HG03575 (cell line): ENCODE measurements around the gene ATP5F1D.

Experiments used
- ATAC-seq: cut with Tn5 transposase; IDR thresholded peaks from one replicate; pipeline ENCODE4 v1.9.1; 2021; ENCODE audit not compliant: unreplicated experiment, insufficient number of reproducible peaks, low FRiP score; ENCODE audit errors: extremely low read depth

ATP5F1D gene

GRCh38 chr19:1274081-1274851, 32.7 kb downstream of the ATP5F1D start:
- no peak for ATAC-seq

DNA sequence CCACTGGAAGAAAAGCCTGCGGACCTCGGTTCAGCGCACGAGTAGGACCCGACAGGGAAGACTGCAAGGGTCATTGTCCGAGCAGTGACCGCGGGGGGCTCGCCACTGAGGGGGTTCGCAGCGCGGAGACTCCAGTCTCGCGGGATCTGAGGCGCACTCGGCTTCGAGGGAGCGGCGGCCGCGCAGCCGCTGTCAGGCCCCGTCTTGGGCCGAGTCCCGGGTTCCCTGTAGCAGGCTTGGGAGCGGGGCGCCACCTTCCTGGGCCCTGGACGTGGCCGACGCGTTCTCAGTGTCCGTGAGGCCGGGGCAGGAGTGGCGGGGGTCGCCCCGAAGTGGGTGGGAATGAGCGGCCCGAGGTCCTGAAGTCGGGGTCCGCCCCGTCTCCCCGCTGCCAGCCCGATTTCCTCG, 33.3 kb downstream of the ATP5F1D start:
- ATAC-seq: no peak

GRCh38 chr19:1275260-1275975, 33.9 kb downstream of the ATP5F1D start, which contains the start of gene FAM174C:
FAM174C (plus strand) TSS chr19:1275530; CDS start chr19:1275550, 20 bp downstream.
- ATAC-seq: no peak

DNA sequence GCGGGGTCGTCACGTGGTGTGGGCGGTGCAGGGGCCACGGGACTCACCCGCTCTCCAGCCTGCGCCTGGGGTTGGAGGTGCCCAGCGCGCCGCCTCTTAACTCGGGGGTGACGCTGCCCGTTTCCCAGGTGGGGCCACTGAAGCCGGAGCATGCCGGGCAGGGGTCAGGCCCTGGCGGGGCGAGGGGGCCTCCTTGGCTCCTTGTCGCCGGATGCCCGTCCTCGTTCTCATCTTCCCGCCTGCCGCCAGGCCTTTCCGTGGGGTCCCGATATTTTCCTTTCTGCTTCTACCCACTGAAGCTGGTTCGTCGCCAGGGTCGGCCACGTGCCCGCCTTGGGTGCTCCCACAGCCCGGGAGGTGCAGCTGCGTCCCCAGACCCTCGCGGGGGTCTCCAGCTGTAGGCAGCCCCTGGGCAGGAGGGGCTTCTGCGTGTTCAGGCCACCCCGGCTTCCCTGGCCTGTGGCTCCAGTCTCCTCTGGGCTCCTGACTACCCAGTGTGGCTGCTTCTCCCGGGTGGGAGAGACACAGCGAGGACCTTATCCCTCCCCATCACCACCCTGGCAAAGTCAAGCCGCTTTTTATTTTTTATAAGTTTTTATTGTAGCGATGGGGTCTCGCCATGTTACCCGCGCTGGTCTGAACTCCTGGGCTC, 34.6 kb downstream of the ATP5F1D start:
- ATAC-seq: no peak

DNA sequence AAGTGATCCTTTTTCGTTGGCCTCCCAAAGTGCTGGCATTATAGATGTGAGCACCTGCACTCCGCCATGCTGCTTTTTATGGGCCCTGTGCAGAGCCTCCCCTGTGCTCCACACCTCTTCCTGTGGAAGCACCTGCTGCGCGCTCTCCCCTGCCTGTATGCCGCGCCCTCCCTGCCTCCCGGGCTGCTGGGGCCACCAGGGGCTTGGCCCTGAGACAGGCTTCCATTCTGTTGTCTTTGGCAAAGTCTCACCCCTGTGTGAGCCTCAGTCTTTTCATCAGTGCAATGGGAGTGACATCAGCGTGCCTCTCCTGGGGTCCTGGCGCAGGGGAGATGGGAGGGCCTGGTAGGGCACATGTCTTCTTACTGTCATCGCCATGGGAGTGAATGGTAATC, 35.1 kb downstream of the ATP5F1D start:
- ATAC-seq: no peak

GRCh38 chr19:1277061-1277460, 35.5 kb downstream of the ATP5F1D start:
- no peak for ATAC-seq

DNA sequence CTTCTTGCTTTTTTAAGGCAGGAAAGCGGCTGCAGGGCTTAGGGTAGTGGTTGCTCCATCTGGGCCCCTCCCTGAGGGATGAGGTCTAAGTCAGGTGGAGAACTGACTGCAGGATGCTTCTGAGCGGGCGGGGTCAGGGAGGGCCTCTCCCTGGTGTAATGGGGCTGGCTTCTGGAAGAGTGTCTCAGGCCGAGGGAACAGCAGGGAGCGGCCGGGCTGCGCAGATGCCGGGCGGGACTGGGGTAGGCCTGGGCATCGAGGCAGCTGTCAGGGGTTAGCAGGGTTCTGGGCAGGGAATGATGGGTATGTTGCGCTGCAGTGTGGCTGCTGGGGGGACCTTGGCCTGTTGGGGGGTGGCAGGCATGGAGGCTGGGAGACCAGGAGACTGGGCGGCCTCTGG, 36.5 kb downstream of the ATP5F1D start:
- ATAC-seq: no peak

DNA sequence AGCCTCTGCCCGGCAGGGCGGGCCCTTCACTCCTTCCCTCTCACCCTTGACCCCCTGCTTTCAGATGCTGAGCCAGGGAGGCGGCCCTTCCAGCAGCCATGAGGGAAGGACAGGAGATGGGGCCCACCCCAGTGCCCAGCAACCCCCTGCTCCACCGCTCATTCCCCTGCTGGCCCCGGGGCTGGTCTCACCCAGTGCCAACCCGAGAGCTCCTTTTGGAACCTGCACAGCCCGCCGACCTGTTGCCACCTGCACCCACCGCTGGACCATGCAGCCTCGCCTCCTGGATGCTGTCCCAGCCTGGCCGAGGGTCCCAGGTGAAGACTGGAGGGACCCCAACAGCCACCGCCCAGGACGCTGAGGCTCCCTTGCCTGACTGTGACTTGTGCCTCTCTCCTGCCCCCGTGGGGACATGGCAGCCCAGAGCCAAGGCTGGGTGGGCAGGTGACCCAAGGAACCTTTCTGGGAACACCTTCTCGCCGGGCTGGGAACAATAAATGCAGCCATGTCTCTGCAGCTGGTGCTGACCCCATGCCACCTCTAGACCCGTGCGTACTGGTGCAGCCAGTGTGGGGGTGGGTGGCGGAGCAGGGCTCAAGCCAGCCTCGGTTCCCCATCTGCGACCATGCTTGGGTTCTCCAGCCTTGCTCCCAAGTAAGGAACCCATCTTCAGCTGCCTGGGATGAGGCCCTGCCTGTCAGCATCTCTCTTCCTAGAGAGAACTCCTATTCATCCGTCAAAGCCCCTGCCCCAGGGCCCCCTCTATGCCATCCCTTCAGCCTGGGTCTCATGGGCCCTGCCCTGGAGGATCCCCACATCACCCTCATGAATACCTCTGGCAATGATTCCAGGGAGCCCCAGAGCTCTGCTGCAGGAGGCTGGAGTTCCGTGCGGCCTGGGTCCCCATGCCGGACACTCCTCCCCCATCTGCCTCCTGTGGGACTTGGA, 37.4 kb downstream of the ATP5F1D start:
- ATAC-seq: no peak

DNA sequence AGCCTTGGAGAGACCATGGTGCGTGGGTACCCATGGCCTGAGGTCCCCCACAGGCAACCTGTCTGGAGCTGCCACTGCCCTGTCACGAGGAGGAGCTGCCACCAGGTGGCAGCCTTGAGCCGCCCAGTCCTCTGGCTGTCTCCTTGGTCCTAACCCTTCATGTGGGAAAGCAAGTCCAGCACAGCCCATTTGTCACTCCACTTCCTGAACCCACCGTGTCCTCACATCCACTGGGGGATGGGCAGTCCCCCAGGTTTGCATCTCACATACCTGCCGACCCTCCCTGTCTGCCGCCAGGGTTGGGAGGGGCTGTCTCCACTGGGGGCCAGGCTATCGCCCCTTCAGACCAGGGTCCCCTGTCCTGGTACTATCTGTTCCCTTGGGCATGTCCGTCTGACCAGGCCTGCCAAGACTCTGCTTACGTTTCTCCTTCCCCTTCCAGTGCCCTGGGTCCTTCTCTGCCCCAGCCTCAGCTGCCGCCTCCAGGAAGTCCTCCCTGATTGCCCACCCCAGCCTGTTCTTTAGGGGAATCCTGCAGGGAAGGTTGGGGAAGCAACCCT, 38.3 kb downstream of the ATP5F1D start:
- no peak for ATAC-seq

- ATAC-seq: no peak
Measured at GRCh38 chr19:1280636-1281568, 39.4 kb downstream of the ATP5F1D start.

DNA sequence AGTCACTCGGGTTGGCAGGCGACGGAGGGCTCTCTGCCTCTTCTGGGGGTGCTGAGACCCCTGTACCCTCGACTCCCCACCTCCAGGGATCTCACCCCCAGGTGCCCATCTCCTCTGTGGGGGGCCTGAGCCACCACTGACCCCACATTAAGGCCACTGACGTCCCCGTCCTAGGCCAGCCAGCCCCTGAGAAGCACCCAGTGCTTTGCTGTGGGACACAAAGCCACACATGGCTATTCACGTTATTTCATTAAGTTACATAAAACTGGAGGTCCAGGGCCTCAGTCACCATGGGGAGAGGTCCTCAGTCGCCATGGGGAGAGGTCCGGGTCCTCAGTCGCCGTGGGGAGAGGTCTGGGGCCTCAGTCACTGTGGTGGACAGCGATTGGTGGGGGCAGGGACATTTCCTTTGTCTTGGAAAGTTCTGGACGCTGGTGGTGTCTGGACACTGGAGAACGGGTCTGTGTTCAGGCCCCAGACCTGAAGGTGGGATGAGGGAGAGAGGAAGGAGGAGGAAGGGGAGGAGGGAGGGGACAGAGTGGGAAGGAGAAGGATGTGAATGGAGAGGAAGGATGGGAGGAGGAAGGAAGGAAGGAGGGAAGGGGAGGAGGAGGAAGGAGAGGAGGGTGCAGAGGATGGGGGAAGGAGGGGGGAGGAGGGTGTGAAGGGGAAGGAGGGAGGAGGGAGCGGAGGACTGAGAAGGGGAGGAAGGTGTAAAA, 40.2 kb downstream of the ATP5F1D start:
- no peak for ATAC-seq

DNA sequence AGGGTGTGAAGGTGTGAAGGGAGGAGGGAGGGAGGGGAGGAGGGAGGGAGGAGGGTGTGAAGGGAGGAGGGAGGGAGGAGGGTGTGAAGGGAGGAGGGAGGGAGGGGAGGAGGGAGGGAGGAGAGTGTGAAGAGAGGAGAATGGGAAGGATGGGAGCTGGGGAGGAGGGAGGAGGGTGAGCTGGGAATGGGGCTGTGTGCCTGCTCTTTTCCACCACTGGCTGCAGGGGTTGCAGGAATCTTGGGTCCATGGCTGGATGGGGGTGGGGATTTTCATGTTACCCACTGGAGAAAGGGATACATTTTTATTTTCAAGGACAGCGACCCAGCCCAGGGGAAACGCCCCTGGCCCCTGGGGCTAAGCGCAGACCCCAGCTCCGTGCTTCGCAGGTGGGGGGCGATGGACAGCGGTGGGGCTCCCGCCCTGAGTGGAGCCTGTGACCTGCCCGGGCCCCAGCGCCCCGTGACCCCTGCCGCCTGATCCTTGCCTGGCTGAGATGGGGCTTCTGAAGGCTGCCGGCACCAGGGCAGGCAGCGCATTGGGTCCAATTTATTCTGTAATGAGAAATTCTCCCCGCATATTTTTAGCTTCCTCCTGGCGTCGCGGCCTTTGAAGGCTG, 41.1 kb downstream of the ATP5F1D start:
- ATAC-seq: no peak

DNA sequence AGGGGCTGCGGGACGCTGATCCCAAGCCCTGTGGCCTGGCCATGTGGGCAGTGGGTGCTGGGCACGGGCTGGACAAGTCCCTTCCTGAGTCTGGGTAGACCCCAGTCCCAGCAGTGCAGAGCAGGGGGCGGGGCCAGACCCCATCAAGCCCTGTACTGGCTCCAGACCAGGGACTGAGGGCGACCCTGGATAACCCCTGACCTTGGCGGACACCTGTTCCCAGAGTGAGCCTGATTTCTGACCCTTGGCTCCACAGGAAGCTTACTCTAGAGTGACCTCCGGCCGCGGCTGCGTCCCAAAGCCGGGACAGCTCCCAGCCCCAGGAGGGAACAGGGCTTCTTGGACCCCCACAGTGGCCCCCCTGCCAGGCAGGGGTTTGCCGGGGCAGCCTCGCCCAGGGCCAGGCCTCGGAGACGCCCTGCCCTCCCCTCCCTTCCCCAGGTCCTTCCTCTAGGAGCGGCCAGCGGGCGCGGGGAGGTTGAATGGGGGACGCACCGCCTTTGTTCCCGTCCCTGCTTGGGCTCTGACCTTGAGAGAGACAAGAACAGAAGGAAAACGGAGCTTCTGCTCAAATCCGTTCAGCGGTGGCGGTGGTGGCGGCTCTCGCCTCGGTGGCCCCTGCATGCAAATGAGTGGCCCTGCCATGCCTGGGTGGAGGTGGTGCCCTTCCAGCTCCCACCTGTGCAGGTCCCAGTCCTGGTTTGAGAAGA, 41.8 kb downstream of the ATP5F1D start:
- no peak for ATAC-seq

- no peak for ATAC-seq
Measured at GRCh38 chr19:1283917-1284292, 42.4 kb downstream of the ATP5F1D start.

- ATAC-seq: no peak
Measured at GRCh38 chr19:1284293-1284978, 42.9 kb downstream of the ATP5F1D start.
